ENCODE measurements around the gene RGSL1.

DNA sequence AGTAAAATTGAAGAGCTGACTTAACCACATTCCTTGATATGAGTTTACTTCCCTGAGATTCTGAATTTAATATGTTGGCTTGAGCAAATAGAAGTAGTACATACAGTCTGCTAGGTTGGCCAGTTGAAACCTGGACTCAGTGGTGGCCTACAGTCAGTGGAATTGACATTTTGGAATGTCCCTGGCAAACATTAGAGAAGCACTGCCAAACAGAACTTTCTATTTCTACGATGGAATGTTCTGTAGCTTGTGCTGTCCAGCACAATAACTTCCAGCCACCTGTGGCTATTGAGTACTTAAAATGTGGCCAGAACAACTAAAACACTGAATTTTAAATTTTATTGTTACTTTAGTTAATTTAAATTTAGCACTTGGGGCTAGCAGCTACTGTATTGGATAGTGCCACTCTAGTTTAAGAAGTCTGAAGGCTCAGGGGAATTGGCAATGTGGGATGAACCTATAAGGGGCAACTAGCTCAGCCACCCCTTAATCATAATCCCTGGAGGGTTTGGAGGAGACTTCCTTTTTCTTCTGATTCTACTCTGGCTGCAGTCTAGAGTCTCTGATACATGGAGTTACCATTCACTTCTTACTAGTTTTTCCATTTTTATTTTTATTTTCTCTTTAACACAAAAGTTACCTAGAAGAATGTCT is 39.2 kb upstream of the RGSL1 start:
- TF ChIP-seq EZH2phosphoT487 (IDR thresholded peaks at IDR 0.05; ENCODE audit: insufficient read depth, low read depth) (no peak), EZH2 (IDR thresholded peaks at IDR 0.05; ENCODE audit: insufficient read depth, poor library complexity, severe bottlenecking) (no peak)

Measured in GM23248 (cell line).